Measurements from ENCODE around the gene TMEM50A.
A peak's percentile ranks its signal among the peaks of the same experiment; 100 is the strongest.
"Not testable (repeated sequence)": the region's sequence is repeated elsewhere in the genome, so short reads cannot be mapped to it uniquely, and the experiment has no call there.

The TMEM50A gene

DNA sequence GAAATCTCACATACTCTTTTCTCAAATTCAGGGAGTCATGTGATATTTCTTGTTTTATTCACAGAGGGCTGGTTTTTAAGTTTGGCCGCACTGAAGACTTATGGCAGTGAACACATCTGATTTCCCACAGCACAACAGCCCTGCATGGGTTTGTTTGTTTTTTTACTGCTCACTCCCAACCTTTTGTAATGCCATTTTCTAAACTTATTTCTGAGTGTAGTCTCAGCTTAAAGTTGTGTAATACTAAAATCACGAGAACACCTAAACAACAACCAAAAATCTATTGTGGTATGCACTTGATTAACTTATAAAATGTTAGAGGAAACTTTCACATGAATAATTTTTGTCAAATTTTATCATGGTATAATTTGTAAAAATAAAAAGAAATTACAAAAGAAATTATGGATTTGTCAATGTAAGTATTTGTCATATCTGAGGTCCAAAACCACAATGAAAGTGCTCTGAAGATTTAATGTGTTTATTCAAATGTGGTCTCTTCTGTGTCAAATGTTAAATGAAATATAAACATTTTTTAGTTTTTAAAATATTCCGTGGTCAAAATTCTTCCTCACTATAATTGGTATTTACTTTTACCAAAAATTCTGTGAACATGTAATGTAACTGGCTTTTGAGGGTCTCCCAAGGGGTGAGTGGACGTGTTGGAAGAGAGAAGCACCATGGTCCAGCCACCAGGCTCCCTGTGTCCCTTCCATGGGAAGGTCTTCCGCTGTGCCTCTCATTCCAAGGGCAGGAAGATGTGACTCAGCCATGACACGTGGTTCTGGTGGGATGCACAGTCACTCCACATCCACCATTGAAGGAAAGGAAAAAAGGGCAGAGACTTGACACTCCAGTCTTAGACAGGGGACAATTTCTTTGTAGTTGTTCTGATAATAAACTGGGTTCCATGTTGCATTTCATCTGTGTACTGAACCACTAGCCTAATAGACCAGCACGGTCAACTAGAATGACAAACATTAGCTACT lies 22.8 kb downstream of the TMEM50A start:
- no peak for TF ChIP-seq CTCF (IDR thresholded peaks at IDR 0.05; ENCODE audit: control extremely low read depth, extremely low read depth, low read depth, missing control alignments)
- DNase-seq (ENCODE audit: extremely low spot score): no peak
- ChIA-PET POLR2A (interaction anchor here (0.6 kb wide), 1 partner anchor 470 kb away, joined by 3 read pairs; no protein-coding TSS in a partner anchor), CTCF (no interaction called here)

DNA sequence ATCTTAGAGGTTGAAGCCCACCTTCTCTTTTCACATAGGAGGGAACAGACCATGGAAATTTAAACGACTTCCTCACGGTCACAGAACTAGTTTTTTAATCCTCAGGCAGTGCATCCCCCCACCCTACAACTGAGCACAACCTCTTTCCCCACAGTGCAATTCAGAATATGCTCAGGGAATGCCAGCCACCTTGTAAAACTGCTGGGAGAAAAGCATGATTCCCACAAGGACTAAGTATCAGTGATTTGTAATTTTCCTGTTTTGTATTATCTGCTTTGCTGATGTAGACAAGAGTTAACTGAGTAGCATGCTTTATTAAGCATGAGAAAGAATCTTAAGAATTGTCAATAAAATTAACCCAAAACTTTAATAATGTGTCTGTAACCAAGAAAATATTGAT lies 23.8 kb downstream of the TMEM50A start:
- CTCF ChIA-PET: no interaction called here
- POLR2A ChIA-PET: no interaction called here
- TF ChIP-seq CTCF (IDR thresholded peaks at IDR 0.05; ENCODE audit: control extremely low read depth, extremely low read depth, low read depth, missing control alignments): no peak
- no peak for DNase-seq (ENCODE audit: extremely low spot score)

DNA sequence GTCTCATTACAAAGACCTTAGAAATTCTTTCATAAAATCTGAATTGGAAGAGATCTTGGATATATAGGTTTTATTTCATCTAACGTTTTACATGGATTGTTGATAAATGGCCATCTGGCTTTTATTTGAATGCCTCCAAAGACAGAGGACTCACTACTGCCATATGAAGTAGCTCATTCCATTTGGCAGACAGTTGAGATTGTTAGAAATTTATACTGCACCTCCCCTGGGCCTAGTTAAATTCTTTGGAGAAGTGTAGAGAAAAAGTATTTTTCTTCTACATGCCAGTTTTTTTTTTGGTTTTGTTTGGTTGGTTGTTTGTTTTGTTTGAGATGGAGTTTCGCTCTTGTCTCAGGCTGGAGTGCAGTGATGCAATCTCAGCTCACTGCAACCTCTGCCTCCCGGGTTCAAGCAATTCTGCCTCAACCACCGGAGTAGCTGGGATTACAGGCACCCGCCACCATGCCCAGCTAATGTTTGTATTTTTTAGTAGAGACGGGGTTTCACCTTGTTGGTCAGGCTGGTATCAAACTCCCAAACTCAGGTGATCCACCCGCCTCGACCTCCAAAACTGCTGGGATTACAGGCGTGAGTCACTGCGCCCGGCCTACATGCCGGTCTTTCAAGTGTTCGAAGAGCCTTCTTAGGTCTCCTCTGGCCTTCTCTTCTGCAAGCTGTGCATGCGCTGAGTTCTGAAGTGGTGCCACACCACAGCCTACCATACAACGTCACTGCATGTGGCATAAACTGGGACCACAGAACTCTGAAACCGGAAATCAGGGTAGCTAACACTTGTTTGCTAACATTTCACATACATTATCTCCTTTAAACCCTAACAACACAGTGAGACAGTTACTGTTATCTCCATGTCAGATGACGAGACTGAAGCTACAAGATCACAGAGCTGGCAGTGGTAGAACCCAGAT lies 24.8 kb downstream of the TMEM50A start:
- DNase-seq (ENCODE audit: extremely low spot score); CTCF ChIA-PET; POLR2A ChIA-PET: not testable (repeated sequence)

DNA sequence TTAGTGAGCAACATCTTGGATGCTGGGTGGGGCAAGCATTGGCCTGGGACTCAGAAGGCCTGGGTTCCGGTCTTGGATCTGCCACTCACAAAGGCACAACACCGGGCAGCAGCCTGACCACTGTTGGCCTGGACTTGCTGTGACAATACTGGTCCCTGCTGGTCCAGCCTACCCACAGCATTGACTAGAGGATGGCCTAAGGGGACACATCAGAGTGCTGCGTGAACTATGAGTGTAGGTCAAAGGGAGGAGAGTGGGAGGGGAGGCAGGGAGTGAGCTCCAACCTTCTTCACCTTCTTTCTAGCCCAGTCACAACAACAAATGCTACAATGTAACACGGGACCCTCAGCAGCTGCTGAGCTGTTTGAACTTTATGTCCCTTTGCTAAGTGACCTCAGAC lies 31.1 kb downstream of the TMEM50A start:
- no peak for TF ChIP-seq CTCF (IDR thresholded peaks at IDR 0.05; ENCODE audit: control extremely low read depth, extremely low read depth, low read depth, missing control alignments)
- ChIA-PET CTCF (interaction anchor here (1.5 kb wide), 1 partner anchor 119 kb away, joined by 3 read pairs; no protein-coding TSS in a partner anchor), POLR2A (no interaction called here)
- DNase-seq (ENCODE audit: extremely low spot score): no peak

GRCh38 chr1:25369691-25370271 lies 31.6 kb downstream of the TMEM50A start:
- DNase-seq (ENCODE audit: extremely low spot score); POLR2A ChIA-PET: not testable (repeated sequence)
- CTCF ChIA-PET: interaction anchor here (1.5 kb wide), 1 partner anchor 118 kb away, joined by 3 read pairs; no protein-coding TSS in a partner anchor

DNA sequence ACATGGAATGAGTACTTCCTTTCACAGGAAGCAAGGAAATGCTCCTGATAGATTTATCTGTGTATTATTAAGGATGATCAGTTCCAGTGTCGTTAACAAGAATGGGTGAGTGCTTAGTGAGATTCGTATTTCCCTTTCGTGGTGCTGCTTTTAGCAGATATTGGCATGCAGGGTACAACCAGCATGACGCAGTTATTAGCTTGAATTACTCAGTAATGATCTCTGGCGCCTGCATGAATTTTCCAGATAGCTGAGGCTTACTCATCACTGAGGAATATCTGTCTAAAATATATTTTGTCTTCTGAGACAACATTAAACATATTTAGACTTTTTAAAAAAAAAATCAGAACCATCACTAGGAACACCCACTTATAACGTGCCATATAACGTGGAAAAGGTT lies 33.6 kb downstream of the TMEM50A start:
- CTCF ChIA-PET; DNase-seq (ENCODE audit: extremely low spot score): not testable (repeated sequence)
- POLR2A ChIA-PET: interaction anchor here (0.5 kb wide), 1 partner anchor 104 kb away, joined by 3 read pairs; no protein-coding TSS in a partner anchor

GRCh38 chr1:25378367-25378766 lies 40.2 kb downstream of the TMEM50A start:
- CTCF ChIA-PET: interaction anchor here (0.9 kb wide), 1 partner anchor 11 kb away, joined by 3 read pairs; no protein-coding TSS in a partner anchor
- DNase-seq (ENCODE audit: extremely low spot score); POLR2A ChIA-PET: not testable (repeated sequence)

DNA sequence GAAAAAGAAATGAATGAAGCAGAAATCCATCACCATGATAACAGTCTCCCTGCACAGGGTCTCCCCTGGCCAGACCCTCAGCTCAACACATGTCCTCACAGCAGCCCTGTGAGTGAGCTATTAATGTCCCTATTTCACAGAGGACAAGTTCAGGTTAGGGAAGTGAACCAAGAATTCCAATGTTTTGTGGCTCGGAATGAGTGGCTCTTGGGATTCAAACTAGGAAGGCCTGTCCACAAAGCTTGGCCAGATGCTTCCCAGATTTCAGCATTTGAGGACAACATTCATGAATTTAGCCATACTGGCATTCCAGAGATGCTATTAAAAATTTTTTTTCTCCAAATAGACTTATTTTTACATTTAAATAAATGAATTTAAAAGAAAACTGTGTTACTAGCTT lies 44.4 kb downstream of the TMEM50A start:
- CTCF ChIA-PET; DNase-seq (ENCODE audit: extremely low spot score); POLR2A ChIA-PET: not testable (repeated sequence)

- POLR2A ChIA-PET; DNase-seq (ENCODE audit: extremely low spot score); CTCF ChIA-PET: not testable (repeated sequence)
Measured at GRCh38 chr1:25383090-25383489, 45.0 kb downstream of the TMEM50A start.

- DNase-seq (ENCODE audit: extremely low spot score); CTCF ChIA-PET: not testable (repeated sequence)
- POLR2A ChIA-PET: interaction anchor here (0.5 kb wide), 1 partner anchor 456 kb away, joined by 3 read pairs; no protein-coding TSS in a partner anchor
Measured at GRCh38 chr1:25383875-25384274, 45.7 kb downstream of the TMEM50A start.

GRCh38 chr1:25387096-25387495 lies 49.0 kb downstream of the TMEM50A start:
- DNase-seq (ENCODE audit: extremely low spot score); POLR2A ChIA-PET: not testable (repeated sequence)
- CTCF ChIA-PET: interaction anchor here (1.0 kb wide), 1 partner anchor 10 kb away, joined by 3 read pairs; no protein-coding TSS in a partner anchor

DNA sequence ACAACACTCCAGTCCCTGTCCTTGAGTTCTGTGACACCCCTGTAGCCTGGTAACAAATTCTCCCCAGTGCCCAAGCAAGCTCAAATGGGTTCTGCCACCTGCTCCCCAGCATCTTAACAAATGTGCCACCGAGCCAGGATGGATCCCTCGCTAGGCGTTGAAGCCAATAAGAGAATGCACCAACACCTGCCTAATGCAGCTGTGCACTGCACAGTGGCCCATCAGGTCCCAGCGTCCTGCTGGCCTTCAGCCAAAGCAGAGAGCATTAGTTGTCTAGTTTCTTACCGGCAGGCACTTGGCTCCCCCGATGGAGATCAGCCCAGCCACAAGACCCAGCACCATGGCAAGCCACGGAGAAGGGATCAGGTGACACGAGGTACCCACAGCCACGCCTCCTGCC lies 50.6 kb downstream of the TMEM50A start:
- DNase-seq (ENCODE audit: extremely low spot score); POLR2A ChIA-PET; CTCF ChIA-PET: not testable (repeated sequence)

GRCh38 chr1:25389721-25390120 lies 51.6 kb downstream of the TMEM50A start:
- CTCF ChIA-PET: interaction anchor here (1.0 kb wide), 1 partner anchor 12 kb away, joined by 3 read pairs; no protein-coding TSS in a partner anchor
- peak; percentile 26 for DNase-seq (ENCODE audit: extremely low spot score)
- POLR2A ChIA-PET: not testable (repeated sequence)
